ENCODE results near the gene SLC27A5.
"Not testable (repeated sequence)": the region's sequence is repeated elsewhere in the genome, so short reads cannot be mapped to it uniquely, and the experiment has no call there.

Gene SLC27A5

GRCh38 chr19:58519355-58520256 is 7.8 kb upstream of the SLC27A5 start, which contains the start of gene ZBTB45:
Gene ZBTB45, minus strand, starts transcription at chr19:58519810. Its CDS starts 2,137 bp downstream, at chr19:58517673.
- no peaks in the 10 kb centered on the region for H3K9me3 Mint-ChIP-seq
- ATAC-seq, result peak; percentile 89
- H3K4me3 Mint-ChIP-seq, result peak within 1 kb of the TSS; percentile 98
- H3K27ac Mint-ChIP-seq, result peak within 1 kb of the TSS; percentile 99
- DNase-seq (ENCODE audit: low spot score in 2 of 2), result peak; percentile 94 to 97
- H3K36me3 Mint-ChIP-seq, result peaks cover 40% of the 10 kb centered on the region
- H3K4me1 Mint-ChIP-seq, result peaks cover 49% of the 10 kb centered on the region

DNA sequence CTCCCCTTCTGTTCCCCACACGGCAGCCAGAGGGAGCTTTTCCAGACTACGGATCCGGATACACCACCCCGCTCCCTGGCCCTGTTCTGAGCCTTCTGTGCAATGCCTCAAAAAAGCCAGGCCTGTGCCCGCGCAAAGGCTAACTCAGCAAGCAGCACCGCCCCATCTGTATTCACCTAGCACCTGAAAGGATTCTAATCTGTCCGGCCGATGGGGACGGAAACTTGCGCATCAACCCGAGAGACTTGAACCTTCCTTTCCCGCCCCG is 7.2 kb upstream of the SLC27A5 start:
- peak; percentile 16 for ATAC-seq
- H3K4me3 Mint-ChIP-seq, result peak overlapping the region; percentile 98
- DNase-seq (ENCODE audit: low spot score in 2 of 2), result no peak
- peak overlapping the region; percentile 99 for H3K27ac Mint-ChIP-seq
- H3K4me1 Mint-ChIP-seq, result peaks cover 55% of the 10 kb centered on the region
- H3K36me3 Mint-ChIP-seq, result peaks cover 46% of the 10 kb centered on the region
- no peaks in the 10 kb centered on the region for H3K9me3 Mint-ChIP-seq

- peaks cover 61% of the 10 kb centered on the region for H3K4me1 Mint-ChIP-seq
These were observed 6.7 kb upstream of the SLC27A5 start for GRCh38 chr19:58518256-58519086.

GRCh38 chr19:58516964-58517833 is 5.4 kb upstream of the SLC27A5 start:
- no peak for ATAC-seq
- H3K36me3 Mint-ChIP-seq, result peaks cover 60% of the 10 kb centered on the region
- H3K27ac Mint-ChIP-seq, result peak overlapping the region; percentile 99

More at GRCh38 chr19:58518256-58519086, 6.7 kb upstream of the SLC27A5 start:
- Mint-ChIP-seq H3K27ac (peak overlapping the region; percentile 99), H3K4me3 (peak overlapping the region; percentile 98), H3K36me3 (peaks cover 52% of the 10 kb centered on the region), H3K9me3 (no peaks in the 10 kb centered on the region)
- DNase-seq (ENCODE audit: low spot score in 2 of 2) (no peak), ATAC-seq (no peak)

DNA sequence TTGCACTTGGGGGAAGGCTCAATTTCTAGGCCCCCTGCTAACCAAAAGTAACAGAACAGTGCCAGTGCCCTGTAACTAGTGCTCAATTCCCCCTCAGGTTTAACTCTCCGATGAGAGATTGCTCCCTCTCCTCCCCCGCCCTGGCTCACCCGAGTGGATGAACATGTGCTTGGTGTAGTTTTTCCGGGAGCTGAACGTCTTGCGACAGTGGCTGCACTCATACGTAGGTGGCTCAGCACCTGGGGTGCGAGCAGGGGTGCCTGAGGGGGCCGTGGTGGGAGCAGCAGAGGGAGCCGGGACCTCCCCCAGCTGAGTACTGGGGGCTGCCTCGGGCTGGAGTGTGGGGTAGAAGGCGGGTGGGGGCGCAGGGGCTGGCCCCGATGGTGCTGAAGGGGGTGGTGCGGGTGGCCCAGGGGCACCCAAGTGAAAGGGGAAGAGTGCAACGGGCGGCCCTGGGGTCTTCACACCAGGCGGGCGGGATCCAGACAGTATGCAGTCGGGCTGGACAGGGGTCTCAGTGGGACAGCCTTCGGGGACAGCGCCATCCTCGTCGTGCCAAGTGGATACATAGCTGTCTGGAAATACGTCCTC is 4.5 kb upstream of the SLC27A5 start:
- H3K4me3 Mint-ChIP-seq, result peak overlapping the region; percentile 82
- no peak for ATAC-seq
- peaks cover 69% of the 10 kb centered on the region for H3K4me1 Mint-ChIP-seq
- H3K27ac Mint-ChIP-seq, result peak overlapping the region; percentile 54
- peaks cover 64% of the 10 kb centered on the region for H3K36me3 Mint-ChIP-seq
- H3K9me3 Mint-ChIP-seq, result no peaks in the 10 kb centered on the region
- DNase-seq (ENCODE audit: low spot score in 2 of 2), result no peak

More at GRCh38 chr19:58516964-58517833, 5.4 kb upstream of the SLC27A5 start:
- H3K4me1 Mint-ChIP-seq, result peaks cover 69% of the 10 kb centered on the region
- peak overlapping the region; percentile 98 for H3K4me3 Mint-ChIP-seq
- H3K9me3 Mint-ChIP-seq, result no peaks in the 10 kb centered on the region
- DNase-seq (ENCODE audit: low spot score in 2 of 2), result no peak

- ATAC-seq (no peak), DNase-seq (ENCODE audit: low spot score in 2 of 2) (no peak)
- peaks cover 64% of the 10 kb centered on the region for H3K36me3 Mint-ChIP-seq
- peak overlapping the region; percentile 82 for H3K4me3 Mint-ChIP-seq
- peaks cover 65% of the 10 kb centered on the region for H3K4me1 Mint-ChIP-seq
- H3K27ac Mint-ChIP-seq, result peak overlapping the region; percentile 54
- H3K9me3 Mint-ChIP-seq, result no peaks in the 10 kb centered on the region
These were observed 3.5 kb upstream of the SLC27A5 start for GRCh38 chr19:58515259-58515658.

DNA sequence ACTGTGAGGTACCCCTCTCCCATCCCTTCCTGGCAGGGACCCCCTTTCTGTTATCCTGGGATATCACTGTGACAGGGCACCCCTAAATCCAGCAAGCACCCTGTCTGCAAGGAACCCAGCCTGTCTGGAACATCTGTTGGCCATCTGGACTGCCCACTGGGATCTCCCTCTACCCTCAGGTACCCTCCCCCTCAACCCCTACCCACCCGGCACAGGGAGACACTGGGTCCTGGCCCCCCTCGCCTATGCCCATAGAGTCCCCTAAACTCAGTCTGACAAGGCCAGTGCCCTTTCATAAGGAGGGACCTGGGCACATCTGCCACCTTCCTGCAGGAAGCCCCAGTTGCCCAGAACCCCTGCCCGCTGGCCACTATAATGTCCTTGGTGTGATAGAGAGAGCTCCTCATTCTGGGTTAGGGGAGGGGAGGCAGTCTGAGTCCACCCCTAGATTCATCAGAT is 2.8 kb upstream of the SLC27A5 start:
- ATAC-seq (no peak), DNase-seq (ENCODE audit: low spot score in 2 of 2) (no peak)
- Mint-ChIP-seq H3K36me3 (peaks cover 57% of the 10 kb centered on the region), H3K4me1 (peaks cover 58% of the 10 kb centered on the region), H3K4me3 (peak overlapping the region; percentile 82), H3K9me3 (no peaks in the 10 kb centered on the region), H3K27ac (peak overlapping the region; percentile 86)

GRCh38 chr19:58513694-58514563 is 2.1 kb upstream of the SLC27A5 start:
- ATAC-seq (peak; percentile 93), DNase-seq (ENCODE audit: low spot score in 2 of 2) (peak; percentile 96 to 98)
- H3K9me3 Mint-ChIP-seq, result no peaks in the 10 kb centered on the region
- H3K27ac Mint-ChIP-seq, result peak overlapping the region; percentile 86
- H3K36me3 Mint-ChIP-seq, result peaks cover 50% of the 10 kb centered on the region
- H3K4me1 Mint-ChIP-seq, result peaks cover 51% of the 10 kb centered on the region
- peak overlapping the region; percentile 82 for H3K4me3 Mint-ChIP-seq

GRCh38 chr19:58513213-58513693 is 1.5 kb upstream of the SLC27A5 start:
- peak overlapping the region; percentile 82 for H3K4me3 Mint-ChIP-seq
- peaks cover 47% of the 10 kb centered on the region for H3K36me3 Mint-ChIP-seq
- peaks cover 44% of the 10 kb centered on the region for H3K4me1 Mint-ChIP-seq
- no peaks in the 10 kb centered on the region for H3K9me3 Mint-ChIP-seq
- peak overlapping the region; percentile 86 for H3K27ac Mint-ChIP-seq
- DNase-seq (ENCODE audit: low spot score in 2 of 2), result no peak
- peak; percentile 1 for ATAC-seq

GRCh38 chr19:58510084-58510862 is 1.5 kb downstream of the SLC27A5 start:
- no peak for ATAC-seq
- no peak for DNase-seq (ENCODE audit: low spot score in 2 of 2)
- Mint-ChIP-seq H3K4me3 (no peak overlapping the region), H3K27ac (peak overlapping the region; percentile 37), H3K4me1 (peaks cover 23% of the 10 kb centered on the region), H3K36me3 (peaks cover 30% of the 10 kb centered on the region), H3K9me3 (peaks cover 4% of the 10 kb centered on the region)

DNA sequence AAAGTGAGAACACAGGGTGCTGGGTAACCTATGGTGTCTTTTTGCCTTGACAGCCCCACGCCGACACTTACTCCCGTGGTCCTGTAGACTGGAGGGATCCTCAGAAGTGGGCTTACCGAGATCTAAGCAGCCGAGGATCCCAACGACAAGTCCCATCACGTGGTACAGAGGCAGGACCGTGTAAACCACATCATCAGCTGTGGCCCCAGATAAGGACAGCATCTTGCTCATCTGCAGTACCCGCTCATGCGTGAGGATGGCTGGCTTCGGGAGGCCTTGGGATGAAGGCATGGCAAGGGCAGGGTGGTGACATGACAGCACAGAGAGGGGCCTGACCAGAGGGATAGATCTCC is 2.1 kb downstream of the SLC27A5 start:
- no peak overlapping the region for H3K4me3 Mint-ChIP-seq

DNA sequence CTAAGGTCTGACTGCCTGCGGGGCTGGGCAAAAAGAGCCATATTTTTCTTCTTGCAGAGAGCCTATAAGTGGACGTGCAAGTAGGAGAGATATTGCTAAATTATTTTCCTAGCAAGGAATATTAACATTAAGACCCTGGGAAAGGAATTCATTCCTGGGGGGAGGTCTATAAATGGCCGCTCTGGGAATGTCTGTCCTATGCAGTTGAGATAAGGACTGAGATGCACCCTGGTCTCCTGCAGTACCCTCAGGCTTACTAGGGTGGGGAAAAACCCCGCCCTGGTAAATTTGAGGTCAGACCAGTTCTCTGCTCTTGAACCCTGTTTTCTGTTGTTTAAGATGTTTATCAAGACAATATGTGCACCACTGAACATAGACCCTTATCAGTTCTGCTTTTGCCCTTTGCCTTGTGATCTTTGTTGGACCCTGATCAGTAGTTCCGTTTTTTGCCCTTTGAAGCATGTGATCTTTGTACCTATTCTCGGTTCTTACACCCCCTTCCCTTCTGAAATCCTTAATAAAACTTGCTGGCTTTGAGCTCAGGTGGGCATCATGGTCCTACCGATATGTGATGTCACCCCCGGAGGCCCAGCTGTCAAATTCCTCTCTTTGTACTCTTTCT is 4.1 kb downstream of the SLC27A5 start:
- not testable (repeated sequence) for ATAC-seq; H3K4me3 Mint-ChIP-seq; DNase-seq (ENCODE audit: low spot score in 2 of 2); H3K9me3 Mint-ChIP-seq; H3K36me3 Mint-ChIP-seq; H3K4me1 Mint-ChIP-seq; H3K27ac Mint-ChIP-seq

More for the DNA sequence above, 2.1 kb downstream of the SLC27A5 start:
- peaks cover 25% of the 10 kb centered on the region for H3K36me3 Mint-ChIP-seq
- peak overlapping the region; percentile 37 for H3K27ac Mint-ChIP-seq
- ATAC-seq, result no peak
- H3K4me1 Mint-ChIP-seq, result peaks cover 21% of the 10 kb centered on the region
- no peak for DNase-seq (ENCODE audit: low spot score in 2 of 2)
- H3K9me3 Mint-ChIP-seq, result peaks cover 4% of the 10 kb centered on the region

DNA sequence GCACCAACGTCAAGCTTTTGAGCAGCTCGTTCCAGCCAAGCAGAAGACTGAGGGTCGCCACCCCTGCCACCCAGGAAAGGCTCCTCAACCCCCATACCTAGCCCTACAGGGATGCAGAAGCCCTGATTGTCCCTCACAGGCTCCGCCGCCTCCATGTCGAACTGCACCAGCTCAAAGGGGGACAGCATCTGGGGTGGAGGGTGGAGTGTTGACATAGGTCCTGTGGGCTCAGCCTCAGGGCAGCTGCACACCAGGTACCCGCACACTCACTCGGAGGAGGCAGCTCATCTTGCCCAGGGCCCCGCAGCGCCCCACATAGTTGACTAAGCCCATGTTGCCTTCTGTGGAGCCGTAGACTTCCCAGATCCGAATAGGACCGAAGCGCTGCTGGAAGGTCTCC is 11.6 kb downstream of the SLC27A5 start:
- Mint-ChIP-seq H3K4me3 (peak overlapping the region; percentile 87), H3K4me1 (peaks cover 30% of the 10 kb centered on the region), H3K27ac (peak overlapping the region; percentile 92), H3K36me3 (peaks cover 6% of the 10 kb centered on the region), H3K9me3 (peaks cover 13% of the 10 kb centered on the region)
- DNase-seq (ENCODE audit: low spot score in 2 of 2), result no peak
- no peak for ATAC-seq
